GM18519 (cell line): ENCODE measurements around the gene BRI3.
"Not testable (repeated sequence)": the region's sequence is repeated elsewhere in the genome, so short reads cannot be mapped to it uniquely, and the experiment has no call there.

Source experiments
- ATAC-seq: cut with Tn5 transposase; IDR thresholded peaks from one replicate; pipeline ENCODE4 v1.9.1; 2021; ENCODE audit warnings: mild to moderate bottlenecking, moderate library complexity; ENCODE audit not compliant: unreplicated experiment, low FRiP score

Gene BRI3

GRCh38 chr7:98303906-98304305 is 22.4 kb downstream of the BRI3 start:
- ATAC-seq, result no peak

- ATAC-seq, result no peak
Measured at GRCh38 chr7:98305951-98306535, 24.6 kb downstream of the BRI3 start.

- ATAC-seq, result no peak
Measured at GRCh38 chr7:98307971-98308466, 26.5 kb downstream of the BRI3 start.

- ATAC-seq, result no peak
Measured at GRCh38 chr7:98309566-98309965, 28.1 kb downstream of the BRI3 start.

- ATAC-seq, result no peak
Measured at GRCh38 chr7:98312201-98312600, 30.7 kb downstream of the BRI3 start.

GRCh38 chr7:98314469-98314868 is 33.0 kb downstream of the BRI3 start:
- no peak for ATAC-seq

- peak; percentile 74 for ATAC-seq
Measured at GRCh38 chr7:98315318-98315993, 34.0 kb downstream of the BRI3 start.

GRCh38 chr7:98315994-98316527 is 34.6 kb downstream of the BRI3 start:
- ATAC-seq, result not testable (repeated sequence)

- ATAC-seq, result no peak
Measured at GRCh38 chr7:98317366-98318040, 36.0 kb downstream of the BRI3 start.

GRCh38 chr7:98319176-98319575 is 37.7 kb downstream of the BRI3 start:
- ATAC-seq, result no peak

- no peak for ATAC-seq
Measured at GRCh38 chr7:98321301-98321700, 39.8 kb downstream of the BRI3 start.

- no peak for ATAC-seq
Measured at GRCh38 chr7:98322331-98323270, 41.1 kb downstream of the BRI3 start.

- ATAC-seq, result no peak
Measured at GRCh38 chr7:98323597-98324322, 42.3 kb downstream of the BRI3 start.

GRCh38 chr7:98324782-98325181 is 43.3 kb downstream of the BRI3 start:
- ATAC-seq, result no peak

- no peak for ATAC-seq
Measured at GRCh38 chr7:98329100-98329790, 47.8 kb downstream of the BRI3 start.

- no peak for ATAC-seq
Measured at GRCh38 chr7:98329791-98330373, 48.4 kb downstream of the BRI3 start.

GRCh38 chr7:98330926-98331529 is 49.5 kb downstream of the BRI3 start:
- no peak for ATAC-seq

- no peak for ATAC-seq
Measured at GRCh38 chr7:98334081-98334480, 52.6 kb downstream of the BRI3 start.
